NCI-H1930 (cell line): ENCODE results near the gene ILRUN.
"Not testable (repeated sequence)": the region's sequence is repeated elsewhere in the genome, so short reads cannot be mapped to it uniquely, and the experiment has no call there.

Experiments
- DNase-seq, 2 experiments: peaks; one replicate each; lab custom pipeline; 2025; lab: John Stamatoyannopoulos, UW

Gene ILRUN

GRCh38 chr6:34664256-34664971 is 32.2 kb downstream of the ILRUN start:
- no peak for DNase-seq

- no peak for DNase-seq
These were observed 32.7 kb downstream of the ILRUN start for GRCh38 chr6:34663831-34664255.

GRCh38 chr6:34663371-34663770 is 33.2 kb downstream of the ILRUN start:
- no peak for DNase-seq

GRCh38 chr6:34661357-34661756 is 35.2 kb downstream of the ILRUN start:
- no peak for DNase-seq

- peak in 1 of 2 experiments; percentile 11 for DNase-seq
These were observed 37.8 kb downstream of the ILRUN start for GRCh38 chr6:34658605-34659265.

- DNase-seq = not testable (repeated sequence)
These were observed 38.5 kb downstream of the ILRUN start for GRCh38 chr6:34657979-34658480.

GRCh38 chr6:34657307-34657978 is 39.1 kb downstream of the ILRUN start:
- peak in 1 of 2 experiments; percentile 55 for DNase-seq

GRCh38 chr6:34657037-34657306 is 39.6 kb downstream of the ILRUN start:
- DNase-seq = peak in 1 of 2 experiments; percentile 25

GRCh38 chr6:34656378-34657036 is 40.1 kb downstream of the ILRUN start:
- peak; percentile 93 to 97 for DNase-seq

- DNase-seq = not testable (repeated sequence)
These were observed 40.6 kb downstream of the ILRUN start for GRCh38 chr6:34655876-34656377.

- no peak for DNase-seq
These were observed 42.4 kb downstream of the ILRUN start for GRCh38 chr6:34654061-34654710.

- DNase-seq = no peak
These were observed 44.3 kb downstream of the ILRUN start for GRCh38 chr6:34652263-34652662.

GRCh38 chr6:34650823-34651222 is 45.7 kb downstream of the ILRUN start:
- DNase-seq = no peak

- DNase-seq = not testable (repeated sequence)
These were observed 46.3 kb downstream of the ILRUN start for GRCh38 chr6:34650232-34650631.

- no peak for DNase-seq
These were observed 47.8 kb downstream of the ILRUN start for GRCh38 chr6:34648806-34649205.
